Hematopoietic multipotent progenitor cell treated with erythropoietin and hydrocortisone succinate and interleukin-3 and kit ligand, for 8 days (in vitro differentiated cells): ENCODE data around the gene KIAA1210.

Experiments used
- DNase-seq: peaks from one replicate; pipeline ENCODE4 v3.0.0-alpha.2; 2015

The KIAA1210 gene

DNA sequence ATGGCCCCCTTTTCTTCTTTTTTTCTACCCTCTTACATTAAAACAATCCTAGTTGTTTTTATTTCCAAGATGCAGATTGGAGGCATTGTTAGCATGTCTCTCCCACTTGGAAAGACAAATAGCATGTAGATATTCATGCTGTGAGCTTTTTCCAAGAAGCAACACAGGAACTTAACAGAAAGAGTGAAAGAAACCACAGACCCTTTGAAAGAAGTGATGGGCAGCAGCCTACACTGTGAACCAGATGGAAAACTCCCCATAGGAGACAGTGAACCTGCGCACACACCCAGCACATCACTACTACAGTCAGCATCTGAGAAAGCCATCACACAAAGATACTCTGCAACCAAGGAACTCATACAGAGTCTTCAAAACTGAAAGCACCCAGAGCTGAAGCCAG, 37.0 kb downstream of the KIAA1210 start:
- DNase-seq = no peak

DNA sequence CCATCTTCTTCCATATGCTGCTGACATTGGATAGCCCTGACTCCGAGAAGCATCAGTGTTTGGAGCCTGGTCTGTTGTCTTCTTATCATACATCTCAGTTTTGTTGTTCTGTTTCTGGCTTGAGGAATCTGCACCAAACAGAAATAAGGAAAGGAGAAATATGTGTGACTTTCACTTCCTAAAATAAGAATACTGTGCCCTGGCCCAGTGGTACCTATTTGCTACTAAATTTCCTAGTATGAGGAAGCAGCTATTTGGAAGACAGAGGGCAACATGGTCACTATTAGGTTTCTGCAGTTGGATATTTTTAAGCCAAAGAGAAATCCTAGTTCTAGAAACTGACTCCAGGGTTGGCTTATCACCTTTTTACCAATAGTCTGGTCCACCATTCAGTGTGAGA, 38.0 kb downstream of the KIAA1210 start:
- DNase-seq = no peak

DNA sequence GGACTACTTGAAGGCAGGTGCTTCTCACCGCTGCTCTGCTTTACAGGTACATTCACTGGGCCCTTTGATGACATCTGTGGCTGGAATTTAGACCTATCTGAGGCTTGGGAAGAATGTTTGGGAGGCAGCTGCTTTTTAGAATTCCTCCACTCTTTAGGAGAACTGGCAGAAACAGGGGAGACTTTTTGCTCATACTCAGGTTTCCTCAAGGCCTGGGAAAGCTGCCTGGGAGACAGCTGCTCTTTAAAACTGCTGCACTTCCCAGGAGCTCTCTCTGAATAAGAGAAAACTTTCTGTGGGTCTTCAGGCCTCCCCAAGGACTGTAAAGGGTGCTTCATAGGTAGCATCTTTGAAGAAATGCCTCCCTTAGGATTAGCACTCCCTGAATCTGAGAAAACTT, 40.5 kb downstream of the KIAA1210 start:
- DNase-seq = no peak

DNA sequence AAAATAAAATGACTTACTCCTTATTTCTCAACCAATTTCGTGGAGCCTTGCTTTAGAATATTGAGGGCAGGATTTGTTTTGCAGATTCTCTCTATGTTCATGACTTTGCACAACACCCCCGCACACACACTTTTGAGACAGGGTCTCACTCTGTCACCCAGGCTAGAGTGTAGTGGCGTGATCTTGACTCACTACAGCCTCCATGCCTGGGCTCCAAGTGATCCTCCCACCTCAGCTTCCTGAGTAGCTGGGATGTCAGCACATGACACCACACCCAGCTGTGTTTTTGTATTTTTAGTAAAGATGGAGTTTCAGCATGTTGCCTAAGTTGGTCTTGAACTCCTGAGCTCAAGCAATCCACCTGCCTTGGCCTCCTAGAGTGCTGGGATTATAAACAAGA, 42.8 kb downstream of the KIAA1210 start:
- DNase-seq = no peak

DNA sequence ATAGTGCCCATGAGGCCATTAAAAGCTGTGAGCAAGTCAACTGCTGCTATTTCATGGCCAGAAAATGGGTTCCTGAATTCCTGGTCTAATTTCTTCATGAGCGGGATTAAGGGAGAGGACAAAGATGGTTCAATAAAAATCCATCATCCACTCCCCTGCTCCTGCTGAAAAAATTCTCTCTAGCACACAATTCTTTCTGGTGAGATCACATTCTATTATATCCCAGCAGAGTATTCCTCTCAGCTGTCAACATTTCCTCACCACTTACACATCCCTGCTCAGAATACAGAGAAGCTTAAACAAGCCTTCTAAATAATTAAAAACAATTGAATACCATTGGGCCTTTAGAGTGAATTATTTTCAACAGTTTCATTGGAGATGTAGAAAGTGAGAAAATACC, 45.3 kb downstream of the KIAA1210 start:
- DNase-seq = no peak

DNA sequence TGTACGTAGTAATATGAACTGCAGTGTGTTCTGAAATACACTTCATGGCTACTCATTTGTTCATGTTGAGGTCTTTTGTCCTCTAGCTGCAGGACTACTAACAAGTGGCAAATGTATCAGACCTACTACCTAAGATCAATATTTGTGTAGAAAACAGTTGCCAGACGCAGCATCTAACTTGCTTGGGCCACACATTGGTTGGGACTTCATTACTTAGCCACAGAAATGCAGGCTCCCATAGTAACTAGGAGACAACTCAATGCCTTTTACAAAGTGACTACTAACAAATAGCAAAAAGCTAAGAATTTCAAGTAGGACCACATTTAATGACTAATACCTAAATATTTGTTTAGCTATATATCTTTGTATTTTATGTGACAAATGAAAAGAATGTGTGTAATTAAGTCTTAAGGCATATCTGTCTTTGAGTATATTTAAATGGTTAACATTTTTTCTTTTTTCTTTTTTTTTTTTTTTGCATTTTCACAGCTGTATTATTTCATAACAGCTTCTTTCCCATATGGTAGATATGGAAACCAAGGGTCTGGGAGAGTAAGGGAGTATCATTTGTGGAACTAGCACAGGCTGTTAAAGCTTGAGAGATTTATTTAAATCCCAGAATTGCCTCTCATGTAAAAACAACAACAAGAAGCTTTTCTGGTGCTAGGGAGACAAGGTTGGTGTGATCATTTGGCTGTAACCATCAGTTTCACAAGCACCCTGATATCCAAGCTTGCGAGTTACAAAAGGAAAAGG, 52.2 kb downstream of the KIAA1210 start:
- no peak for DNase-seq

DNA sequence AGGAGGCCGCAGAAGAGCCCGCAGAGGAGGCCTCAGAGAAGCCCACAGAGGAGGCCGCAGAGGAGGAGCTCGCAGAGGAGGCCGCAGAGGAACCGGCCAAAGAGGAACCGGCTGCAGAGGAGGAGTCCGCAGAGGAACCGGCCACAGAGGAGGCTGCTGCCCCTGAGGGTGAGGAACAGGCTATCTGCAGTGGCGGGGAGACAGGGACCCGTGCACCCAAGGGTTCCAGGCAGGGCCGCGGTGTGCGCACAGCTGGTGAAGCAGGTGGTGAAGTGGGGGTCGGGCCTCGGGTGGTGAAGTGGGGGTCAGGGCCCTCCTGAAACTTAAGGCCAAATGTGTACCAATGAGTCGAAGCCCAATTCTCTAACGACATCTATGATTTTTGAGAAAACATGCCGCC, 53.7 kb downstream of the KIAA1210 start:
- DNase-seq = no peak

DNA sequence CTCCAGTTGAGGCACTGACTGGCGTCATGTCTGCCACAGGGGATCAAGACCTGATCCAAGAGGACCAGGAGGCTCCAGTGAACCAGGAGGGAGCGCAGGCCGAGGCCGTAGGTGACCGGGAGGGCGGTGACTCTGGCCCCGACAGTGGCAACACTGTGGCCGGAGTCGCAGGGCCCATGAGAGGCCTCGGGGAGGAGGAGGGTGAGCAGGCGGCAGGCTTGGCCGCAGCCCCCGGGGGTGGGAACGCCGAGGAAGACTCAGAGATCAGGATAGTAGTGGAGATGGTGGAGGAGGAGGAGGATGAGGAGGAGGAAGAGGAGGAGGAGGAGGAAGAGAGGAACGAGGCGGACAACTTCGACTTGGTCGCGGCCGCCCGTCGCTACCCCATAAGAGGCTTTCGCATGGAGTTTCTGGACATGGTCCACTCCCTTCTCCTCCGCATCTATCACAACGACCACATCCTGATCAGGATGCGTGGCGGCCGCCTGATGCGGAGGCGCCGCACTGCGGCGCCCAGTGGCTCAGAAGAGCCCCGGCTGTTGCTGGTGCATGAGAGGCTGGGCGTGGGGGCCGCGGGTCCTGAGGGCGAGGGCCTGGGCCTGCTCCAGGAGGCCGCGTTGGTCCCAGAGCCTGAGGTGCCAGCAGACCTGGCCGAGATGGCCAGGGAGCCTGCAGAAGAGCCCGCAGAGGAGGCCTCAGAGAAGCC, 54.3 kb downstream of the KIAA1210 start:
- DNase-seq = no peak

DNA sequence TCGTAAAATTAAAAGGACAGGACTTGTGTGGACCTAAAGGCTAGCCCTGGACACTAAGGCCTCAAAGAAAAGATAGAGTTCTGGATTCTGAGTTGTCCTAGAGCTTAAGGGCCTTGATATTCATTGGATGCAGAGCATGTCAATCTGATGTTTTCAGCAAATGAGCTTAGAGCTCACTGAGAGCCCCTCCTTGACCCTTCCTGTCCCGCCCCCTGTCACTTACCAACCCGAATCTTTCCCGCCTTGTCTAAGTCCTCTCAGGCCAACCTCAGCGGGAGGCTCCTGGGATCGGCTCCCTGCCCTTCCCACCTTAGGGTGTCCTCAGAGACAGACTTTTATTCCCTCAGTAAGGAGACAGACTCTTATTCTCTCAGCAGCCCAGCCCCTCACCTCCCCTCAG, 54.9 kb downstream of the KIAA1210 start, which contains the start of gene CT47C1:
Gene CT47C1 (plus strand): TSS at position 250 of the 400 bp plus-strand sequence. CDS start 233 bp downstream, outside the sequence.
- DNase-seq = no peak

DNA sequence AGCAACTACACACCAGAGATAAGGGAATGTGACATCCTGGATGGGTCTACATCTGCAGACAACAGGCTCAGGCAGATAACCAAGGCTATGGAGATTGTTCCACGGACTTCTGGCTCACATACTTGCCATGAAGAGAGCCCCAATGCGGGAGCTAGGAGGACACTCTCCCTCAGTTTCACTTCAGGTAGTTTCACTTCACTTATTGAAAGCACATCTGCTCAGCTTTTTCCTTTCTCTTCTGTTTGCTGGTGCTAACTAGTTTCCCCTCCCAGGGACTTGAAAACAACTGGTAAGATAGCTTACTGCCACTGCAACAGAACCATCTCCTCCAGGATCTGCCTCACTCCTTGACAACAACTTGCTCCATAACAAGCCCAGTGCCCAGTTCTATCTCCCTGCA, 56.2 kb downstream of the KIAA1210 start:
- DNase-seq = no peak

DNA sequence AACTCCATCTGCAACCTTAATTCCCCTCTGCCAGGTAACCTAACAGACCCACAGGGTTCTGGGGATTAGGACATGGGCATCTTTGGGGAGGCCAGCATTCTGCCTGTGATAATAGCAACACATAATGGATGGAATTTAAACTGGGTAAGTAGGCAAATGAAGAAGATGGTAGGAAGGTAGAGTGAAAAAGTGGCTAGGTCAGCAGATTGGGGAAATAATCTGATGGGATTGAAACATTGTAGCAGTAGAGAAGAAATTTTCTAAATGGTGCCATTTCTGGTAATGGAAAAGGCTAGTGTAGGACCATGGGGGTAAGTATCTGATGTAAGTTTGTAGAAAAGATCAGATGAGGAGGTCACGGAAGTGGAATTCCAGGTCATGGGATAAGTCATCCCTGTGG, 57.9 kb downstream of the KIAA1210 start:
- DNase-seq = no peak

DNA sequence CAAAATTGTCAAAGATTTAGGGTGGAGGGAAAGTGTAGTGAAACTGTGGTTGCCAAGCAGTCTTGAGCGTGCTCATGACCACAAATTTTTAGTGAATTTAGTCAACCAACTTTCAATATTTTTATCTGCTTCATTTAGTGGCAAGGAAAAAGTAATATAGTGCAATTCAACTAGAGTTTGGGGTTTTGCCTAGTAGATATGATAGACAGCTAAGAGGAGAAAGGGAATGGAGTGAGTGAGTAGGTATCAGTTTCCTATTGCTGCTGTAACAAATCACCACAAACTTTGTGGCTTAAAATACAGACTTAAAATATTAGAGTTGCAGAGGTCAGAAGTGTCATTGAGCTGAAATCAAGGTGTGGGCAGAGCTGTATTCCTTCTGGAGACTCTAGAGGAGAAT, 58.5 kb downstream of the KIAA1210 start:
- DNase-seq = no peak

DNA sequence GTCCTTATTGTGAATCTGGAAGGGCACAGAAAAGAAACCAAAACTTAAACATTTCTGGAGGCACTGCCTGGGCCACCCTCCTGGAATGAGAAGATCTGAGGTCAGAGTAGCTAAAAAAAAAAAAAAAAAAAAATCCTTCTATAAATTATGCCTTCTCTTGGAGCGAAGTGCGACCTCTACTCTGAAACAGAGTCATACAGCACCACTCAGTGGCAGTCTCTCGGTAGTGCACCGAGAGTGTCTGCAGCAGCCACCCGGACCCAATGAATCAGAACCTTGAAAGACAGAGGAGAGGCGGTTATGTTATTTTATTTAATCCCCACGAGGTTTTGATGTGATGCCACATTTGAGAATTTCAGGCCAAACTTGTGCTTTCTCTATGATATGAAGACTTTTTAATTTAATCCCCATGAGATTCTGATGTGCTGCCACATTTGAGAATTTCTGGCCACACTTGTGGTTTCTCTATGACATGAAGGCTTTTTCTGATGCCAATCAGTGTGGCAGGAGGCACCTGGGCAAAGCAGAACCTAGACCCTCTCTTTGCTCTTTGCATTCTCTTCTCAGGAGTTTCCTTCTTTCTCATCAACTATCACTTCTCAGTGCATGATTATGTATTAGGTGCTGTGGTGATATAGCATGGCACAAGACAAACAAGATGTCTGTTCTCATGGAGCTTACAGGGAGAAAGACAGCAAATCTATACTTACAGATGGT, 60.4 kb downstream of the KIAA1210 start:
- peak; percentile 5 for DNase-seq

DNA sequence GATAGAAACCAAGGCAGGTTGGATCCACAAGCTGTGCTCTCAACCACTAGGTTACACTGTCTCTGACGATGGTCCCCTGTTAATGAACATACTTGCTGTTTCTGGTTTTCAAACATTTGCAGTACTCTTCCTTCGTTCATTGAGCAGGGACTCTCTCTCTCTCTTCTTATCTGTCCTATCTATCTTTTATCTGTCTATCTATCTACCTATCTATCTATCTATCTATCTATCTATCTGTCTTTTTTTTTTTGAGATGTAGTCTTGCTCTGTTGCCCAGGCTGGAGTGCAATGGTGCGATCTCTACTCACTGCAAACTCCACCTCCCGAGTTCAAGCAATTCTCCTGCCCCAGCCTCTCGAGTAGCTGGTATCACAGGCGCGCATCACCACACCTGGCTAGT, 64.2 kb downstream of the KIAA1210 start:
- DNase-seq = no peak

DNA sequence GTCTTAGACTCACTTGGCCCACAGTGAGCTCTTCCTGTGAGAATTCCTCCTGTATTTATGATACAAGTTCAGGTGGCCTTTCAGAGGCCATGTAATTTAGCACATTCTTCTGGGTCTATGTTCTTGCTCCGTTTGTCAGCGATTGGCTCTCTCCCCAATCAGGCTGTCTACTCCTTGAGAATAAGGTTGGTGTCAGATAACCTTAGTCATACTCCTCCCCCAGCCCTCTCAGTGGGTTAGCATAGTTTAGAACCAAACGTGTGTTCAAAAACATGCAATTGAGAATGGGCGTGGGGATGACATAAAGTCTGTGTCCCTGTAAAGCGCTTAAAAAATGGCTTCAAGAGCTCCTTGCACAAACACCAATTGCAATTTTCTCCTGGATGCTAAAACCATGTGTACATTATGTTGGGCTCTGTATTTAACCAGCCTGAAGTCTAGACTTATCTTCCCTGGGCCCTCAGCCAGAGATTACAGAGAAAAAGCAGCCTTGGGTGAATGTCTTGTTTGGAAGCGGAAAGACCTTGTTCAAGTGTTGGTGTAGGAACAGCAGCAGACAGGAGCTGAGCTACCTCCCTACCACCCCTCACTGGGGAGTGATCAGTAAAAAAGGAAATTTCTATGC, 64.8 kb downstream of the KIAA1210 start:
- no peak for DNase-seq

DNA sequence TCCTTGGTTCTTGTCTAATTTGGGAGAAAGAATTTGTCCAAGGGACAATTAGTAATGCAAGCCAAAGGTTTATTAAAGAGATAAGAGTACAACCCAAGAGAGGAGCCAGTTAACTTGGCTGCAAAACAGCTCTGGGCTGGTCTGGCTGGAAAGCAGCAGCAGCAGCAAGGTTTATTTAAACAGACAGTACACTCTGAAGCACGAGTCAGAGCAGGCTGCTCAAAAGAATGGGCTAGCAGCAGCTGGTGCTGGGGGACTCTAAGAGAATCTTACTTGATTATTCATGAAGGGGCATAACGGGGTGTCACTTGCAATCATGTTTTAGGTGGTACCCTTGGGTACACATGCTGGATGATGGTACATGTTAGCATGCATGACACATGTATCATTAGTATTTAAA, 71.9 kb downstream of the KIAA1210 start:
- no peak for DNase-seq

DNA sequence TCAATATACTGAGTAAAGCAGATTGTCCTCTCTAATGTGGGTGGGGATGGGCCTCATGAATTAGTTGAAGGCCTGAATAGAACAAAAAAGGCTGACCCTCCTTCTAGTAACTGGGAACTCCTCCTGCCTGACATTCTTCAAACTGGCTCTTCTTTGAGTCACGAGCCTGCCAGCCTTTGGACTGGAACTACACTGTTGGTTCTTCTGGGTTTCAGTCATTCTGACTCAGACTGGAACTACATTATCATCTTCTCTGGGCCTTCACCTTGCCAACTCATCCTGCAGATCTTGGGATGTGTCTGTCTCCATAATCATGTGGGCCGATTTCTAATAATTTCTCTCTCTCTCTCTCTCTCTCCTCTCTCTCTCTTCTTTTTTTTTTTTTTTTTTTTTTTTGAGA, 81.7 kb downstream of the KIAA1210 start:
- DNase-seq = no peak

DNA sequence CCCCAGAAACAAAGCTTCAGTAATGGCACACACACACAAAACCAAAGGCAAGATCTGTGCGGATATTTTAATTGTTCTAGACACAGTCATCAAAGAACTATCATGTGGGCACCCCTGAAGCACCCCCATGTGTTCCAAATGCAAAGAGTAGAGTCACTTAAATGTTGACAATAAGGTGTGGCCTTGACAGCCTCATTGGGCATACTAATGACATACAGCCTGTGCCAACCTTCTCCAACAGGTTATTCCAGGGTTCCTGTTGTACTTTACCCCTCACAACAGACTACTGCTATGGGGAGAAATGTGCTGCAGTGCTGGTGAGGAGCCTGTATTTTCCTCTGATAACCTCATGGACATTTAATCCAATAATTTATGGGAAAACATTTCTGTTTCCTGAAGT, 84.6 kb downstream of the KIAA1210 start:
- DNase-seq = no peak

DNA sequence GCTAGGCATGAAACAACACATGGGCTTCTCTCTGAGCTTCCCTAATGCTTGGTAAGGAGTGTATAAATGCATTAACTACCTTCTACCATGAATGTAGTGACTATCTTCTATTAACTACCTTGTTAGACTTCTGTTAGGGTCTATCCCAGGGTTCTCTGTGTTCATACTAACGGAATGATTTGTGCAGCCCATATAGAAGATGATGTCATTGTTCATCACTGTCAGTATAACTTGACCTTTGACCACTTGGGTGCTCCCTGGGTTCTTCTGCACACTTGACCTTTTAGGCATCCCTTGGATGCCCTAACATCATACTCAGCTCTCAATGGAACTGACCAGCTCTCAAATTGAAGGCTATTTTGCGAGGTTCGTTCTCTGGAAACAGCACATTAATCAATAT, 85.6 kb downstream of the KIAA1210 start:
- DNase-seq = no peak

DNA sequence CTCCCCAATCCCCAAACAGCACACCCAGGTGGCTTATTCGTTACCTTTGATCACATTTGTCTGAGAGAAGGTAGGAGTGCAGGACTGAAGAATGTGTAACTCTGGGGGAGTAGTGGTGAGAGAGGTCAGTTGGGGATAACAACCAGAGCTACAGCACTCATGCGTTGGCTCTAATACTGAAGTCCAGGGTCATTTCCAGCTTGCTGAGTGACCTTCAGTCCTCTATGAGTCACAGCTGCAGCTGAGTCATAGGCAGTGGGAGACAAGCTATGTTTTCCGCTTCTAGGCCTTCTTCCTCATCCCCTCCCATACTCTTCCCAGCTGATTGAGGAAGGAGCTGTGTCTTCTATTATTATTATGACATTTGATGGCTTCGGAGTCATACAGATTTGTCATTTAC, 86.4 kb downstream of the KIAA1210 start:
- no peak for DNase-seq

DNA sequence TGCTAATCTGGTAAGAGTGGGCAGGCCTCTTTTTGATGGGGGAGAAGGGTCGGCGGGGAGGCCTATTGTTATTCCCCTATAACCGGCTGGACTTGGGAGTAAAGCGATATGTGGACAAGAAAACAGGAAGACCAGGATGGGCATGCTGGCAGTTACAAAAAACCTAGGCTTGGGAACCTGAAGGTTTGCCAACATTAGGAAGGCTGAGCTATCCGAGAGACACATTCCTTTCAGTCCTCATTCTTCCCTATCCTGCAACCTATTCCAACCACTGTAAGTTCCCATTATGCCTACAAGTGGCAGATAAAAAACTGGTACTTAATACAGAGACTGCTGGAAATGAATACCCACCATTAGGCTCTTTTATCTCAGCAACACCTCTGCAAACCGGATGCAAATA, 87.2 kb downstream of the KIAA1210 start:
- DNase-seq = no peak

DNA sequence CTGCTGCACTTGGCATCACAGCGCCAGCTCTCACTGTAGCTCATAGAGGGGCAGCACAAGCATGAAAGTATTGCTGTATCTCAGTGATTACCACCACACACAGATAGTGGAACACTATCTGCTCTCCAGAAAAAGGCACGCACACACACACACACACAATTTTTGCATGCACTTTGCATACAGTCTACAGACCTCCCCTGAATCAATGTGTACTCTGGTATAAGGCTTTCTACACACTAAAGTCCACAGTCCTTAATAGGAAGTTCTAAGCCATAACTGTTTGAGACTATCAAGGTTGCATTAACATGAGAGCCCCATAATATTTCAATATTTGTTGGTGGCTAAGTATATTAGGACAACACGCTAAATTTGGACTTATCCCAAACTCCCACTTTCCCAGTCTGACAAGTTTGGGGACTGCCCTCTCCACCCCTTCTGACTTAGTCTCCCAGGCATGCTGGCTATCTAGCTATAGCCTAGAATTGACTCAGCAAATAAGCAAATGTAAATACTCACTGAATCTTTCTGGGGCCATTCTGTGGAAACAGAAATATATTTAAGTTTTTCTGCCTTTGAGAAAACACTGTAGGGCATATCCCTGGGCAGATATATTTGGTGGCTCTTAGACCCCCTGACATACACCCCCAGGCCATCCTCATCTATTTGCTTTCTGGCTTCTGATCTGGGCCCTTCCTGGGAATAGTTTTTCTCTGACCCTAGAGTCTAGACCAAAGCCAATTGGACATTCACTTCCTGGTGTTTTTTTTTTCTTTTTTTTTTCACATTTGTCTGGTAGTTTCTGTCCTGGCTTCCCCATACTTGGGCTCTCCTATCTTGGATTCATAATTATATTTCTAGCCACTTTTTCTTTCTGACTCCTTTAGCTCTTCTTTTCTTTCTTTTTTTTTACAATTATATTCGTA, 91.2 kb downstream of the KIAA1210 start:
- DNase-seq = no peak
